Liver (tissue), 3 donors: ENCODE results near the gene XCR1.

ENCODE experiments used
- FOXA1 ChIP-seq: IDR thresholded peaks from 2 replicates; pipeline ENCODE4 v1.6.1; 2016; ENCODE audit warnings: antibody characterized with exemption
- GABPA ChIP-seq, 2 donors: IDR thresholded peaks in 1 of 2; conservative IDR thresholded peaks in 1 of 2; 2 replicates each; pipeline ENCODE4 v1.6.1; 2016; ENCODE audit warnings: antibody characterized with exemption in 2 of 2, mild to moderate bottlenecking in 1 of 2, moderate library complexity in 1 of 2
- HNF4G ChIP-seq: IDR thresholded peaks from 2 replicates; pipeline ENCODE4 v1.6.1; 2016; ENCODE audit warnings: antibody characterized with exemption
- JUND ChIP-seq, 2 donors: IDR thresholded peaks; 2 replicates each; pipeline ENCODE4 v1.6.1; 2016; ENCODE audit warnings: antibody characterized with exemption in 2 of 2
- MAX ChIP-seq: IDR thresholded peaks from 2 replicates; pipeline ENCODE4 v1.6.1; 2016; ENCODE audit warnings: antibody characterized with exemption
- RAD21 ChIP-seq, 2 donors: IDR thresholded peaks; 2 replicates each; pipeline ENCODE4 v1.6.1; 2016; ENCODE audit warnings: antibody characterized with exemption in 2 of 2, mild to moderate bottlenecking in 2 of 2
- REST ChIP-seq: IDR thresholded peaks from 2 replicates; pipeline ENCODE4 v1.6.1; 2016; ENCODE audit warnings: antibody characterized with exemption, mild to moderate bottlenecking
- SP1 ChIP-seq: IDR thresholded peaks from 2 replicates; pipeline ENCODE4 v1.6.1; 2018; ENCODE audit warnings: antibody characterized with exemption, mild to moderate bottlenecking
- TAF1 ChIP-seq: conservative IDR thresholded peaks from 2 replicates; pipeline ENCODE4 v1.6.1; 2016; ENCODE audit warnings: antibody characterized with exemption, mild to moderate bottlenecking
- YY1 ChIP-seq: IDR thresholded peaks from 2 replicates; pipeline ENCODE4 v1.6.1; 2016; ENCODE audit warnings: antibody characterized with exemption, mild to moderate bottlenecking
- TF ChIP-seq, protein P1 (sequence below): fragments of 150-350 bp; IDR thresholded peaks from 2 replicates; pipeline ENCODE4 v1.5.1; 2017; ENCODE audit warnings: improper control_type of control experiment, low read depth, low read length; ENCODE audit not compliant: missing input control
- TF ChIP-seq, protein P2 (sequence below): IDR thresholded peaks from 2 replicates; pipeline ENCODE4 v1.6.1; 2016; ENCODE audit warnings: antibody characterized with exemption
- TF ChIP-seq, protein P3 (sequence below): IDR thresholded peaks from 2 replicates; pipeline ENCODE4 v1.6.1; 2016; ENCODE audit warnings: antibody characterized with exemption
- donor health status: healthy.
- donor health status: healthy.

DNA sequence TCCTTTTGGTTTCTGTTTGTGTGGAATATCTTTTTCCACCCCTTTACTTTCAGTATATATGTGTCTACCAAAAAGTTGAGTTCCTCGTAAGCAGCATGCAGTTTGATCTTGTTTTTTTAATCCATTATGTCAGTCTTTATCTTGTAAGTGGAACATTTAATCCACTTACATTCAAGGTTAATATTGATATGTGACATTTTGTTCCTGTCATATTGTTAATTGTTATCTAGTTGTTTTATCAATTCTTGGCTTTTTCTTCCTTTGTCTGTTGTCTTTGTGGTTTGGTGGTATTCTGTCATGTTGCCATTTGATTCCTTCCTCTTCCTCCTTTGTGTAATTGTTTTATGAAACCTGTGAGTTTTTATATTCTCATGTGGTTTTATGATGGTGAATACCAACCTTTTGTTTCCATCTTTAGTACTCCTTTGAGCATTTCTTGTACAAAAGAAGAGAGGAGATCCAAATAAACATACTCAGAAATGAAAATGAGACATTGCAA is 43.4 kb upstream of the XCR1 start:
- TF ChIP-seq, protein P1, sequence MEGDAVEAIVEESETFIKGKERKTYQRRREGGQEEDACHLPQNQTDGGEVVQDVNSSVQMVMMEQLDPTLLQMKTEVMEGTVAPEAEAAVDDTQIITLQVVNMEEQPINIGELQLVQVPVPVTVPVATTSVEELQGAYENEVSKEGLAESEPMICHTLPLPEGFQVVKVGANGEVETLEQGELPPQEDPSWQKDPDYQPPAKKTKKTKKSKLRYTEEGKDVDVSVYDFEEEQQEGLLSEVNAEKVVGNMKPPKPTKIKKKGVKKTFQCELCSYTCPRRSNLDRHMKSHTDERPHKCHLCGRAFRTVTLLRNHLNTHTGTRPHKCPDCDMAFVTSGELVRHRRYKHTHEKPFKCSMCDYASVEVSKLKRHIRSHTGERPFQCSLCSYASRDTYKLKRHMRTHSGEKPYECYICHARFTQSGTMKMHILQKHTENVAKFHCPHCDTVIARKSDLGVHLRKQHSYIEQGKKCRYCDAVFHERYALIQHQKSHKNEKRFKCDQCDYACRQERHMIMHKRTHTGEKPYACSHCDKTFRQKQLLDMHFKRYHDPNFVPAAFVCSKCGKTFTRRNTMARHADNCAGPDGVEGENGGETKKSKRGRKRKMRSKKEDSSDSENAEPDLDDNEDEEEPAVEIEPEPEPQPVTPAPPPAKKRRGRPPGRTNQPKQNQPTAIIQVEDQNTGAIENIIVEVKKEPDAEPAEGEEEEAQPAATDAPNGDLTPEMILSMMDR, result no peak
- TF ChIP-seq TAF1, result no peak
- no peak for TF ChIP-seq JUND (IDR thresholded peaks at IDR 0.05)
- TF ChIP-seq YY1, result no peak
- TF ChIP-seq, protein P2, sequence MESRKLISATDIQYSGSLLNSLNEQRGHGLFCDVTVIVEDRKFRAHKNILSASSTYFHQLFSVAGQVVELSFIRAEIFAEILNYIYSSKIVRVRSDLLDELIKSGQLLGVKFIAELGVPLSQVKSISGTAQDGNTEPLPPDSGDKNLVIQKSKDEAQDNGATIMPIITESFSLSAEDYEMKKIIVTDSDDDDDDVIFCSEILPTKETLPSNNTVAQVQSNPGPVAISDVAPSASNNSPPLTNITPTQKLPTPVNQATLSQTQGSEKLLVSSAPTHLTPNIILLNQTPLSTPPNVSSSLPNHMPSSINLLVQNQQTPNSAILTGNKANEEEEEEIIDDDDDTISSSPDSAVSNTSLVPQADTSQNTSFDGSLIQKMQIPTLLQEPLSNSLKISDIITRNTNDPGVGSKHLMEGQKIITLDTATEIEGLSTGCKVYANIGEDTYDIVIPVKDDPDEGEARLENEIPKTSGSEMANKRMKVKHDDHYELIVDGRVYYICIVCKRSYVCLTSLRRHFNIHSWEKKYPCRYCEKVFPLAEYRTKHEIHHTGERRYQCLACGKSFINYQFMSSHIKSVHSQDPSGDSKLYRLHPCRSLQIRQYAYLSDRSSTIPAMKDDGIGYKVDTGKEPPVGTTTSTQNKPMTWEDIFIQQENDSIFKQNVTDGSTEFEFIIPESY, result no peak
- no peak for TF ChIP-seq GABPA (IDR thresholded peaks at IDR 0.05 in 1 of 2, conservative IDR thresholded peaks at IDR 0.05 in 1 of 2)
- no peak for TF ChIP-seq SP1
- no peak for TF ChIP-seq HNF4G
- TF ChIP-seq RAD21 (IDR thresholded peaks at IDR 0.05), result no peak
- no peak for TF ChIP-seq FOXA1
- TF ChIP-seq MAX, result no peak
- TF ChIP-seq, protein P3, sequence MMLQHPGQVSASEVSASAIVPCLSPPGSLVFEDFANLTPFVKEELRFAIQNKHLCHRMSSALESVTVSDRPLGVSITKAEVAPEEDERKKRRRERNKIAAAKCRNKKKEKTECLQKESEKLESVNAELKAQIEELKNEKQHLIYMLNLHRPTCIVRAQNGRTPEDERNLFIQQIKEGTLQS, result no peak
- TF ChIP-seq REST, result no peak
